ENCODE results near the gene PRAMEF17. TPM values are rescaled to one million over a fixed set of nuclear protein-coding genes. Genes with fewer than 3 reads are reported as not detected.
A peak's percentile ranks its signal among the peaks of the same experiment; 100 is the strongest.
"Not testable (repeated sequence)": the region's sequence is repeated elsewhere in the genome, so short reads cannot be mapped to it uniquely, and the experiment has no call there.

Gene PRAMEF17, protein sequence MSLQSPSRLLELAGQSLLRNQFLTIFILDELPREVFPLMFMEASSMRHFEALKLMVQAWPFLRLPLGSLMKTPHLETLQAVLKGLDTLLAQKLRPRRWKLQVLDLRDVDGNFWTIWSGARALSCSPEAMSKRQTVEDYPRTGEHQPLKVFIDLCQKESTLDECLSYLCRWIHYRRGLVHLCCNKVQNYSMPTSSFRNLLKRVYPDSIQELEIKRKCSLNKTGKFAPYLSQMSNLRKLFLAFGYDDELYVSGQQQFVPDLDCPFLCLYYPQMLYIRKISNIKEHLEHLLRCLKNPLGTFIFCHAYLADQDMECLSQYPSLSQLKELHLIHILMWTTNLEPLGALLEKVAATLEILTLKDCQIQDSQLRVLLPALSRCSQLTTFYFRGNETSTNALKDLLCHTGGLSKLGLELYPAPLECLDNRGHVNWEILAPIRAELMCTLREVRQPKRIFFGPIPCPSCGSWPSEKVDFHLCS
- total RNA-seq (2014; rRNA removed; shearing (Covaris generic)) = not detected in 2 replicates
- polyA plus RNA-seq (2015; cell fraction: cytosol; rRNA removed) = not detected in 2 replicates
- not detected in 2 replicates for polyA plus RNA-seq (2015; cell fraction: nucleus; rRNA removed)

- DNase-seq (ENCODE audit: low read depth) = not testable (repeated sequence)
These were observed at the start of gene PRAMEF17 for GRCh38 chr1:13389332-13389731. PRAMEF17 (plus strand) TSS chr1:13389632; CDS start chr1:13389658, 26 bp downstream.

GRCh38 chr1:13342496-13342895, 46.9 kb upstream of the PRAMEF17 start:
- DNase-seq (ENCODE audit: low read depth) = not testable (repeated sequence)

DNA sequence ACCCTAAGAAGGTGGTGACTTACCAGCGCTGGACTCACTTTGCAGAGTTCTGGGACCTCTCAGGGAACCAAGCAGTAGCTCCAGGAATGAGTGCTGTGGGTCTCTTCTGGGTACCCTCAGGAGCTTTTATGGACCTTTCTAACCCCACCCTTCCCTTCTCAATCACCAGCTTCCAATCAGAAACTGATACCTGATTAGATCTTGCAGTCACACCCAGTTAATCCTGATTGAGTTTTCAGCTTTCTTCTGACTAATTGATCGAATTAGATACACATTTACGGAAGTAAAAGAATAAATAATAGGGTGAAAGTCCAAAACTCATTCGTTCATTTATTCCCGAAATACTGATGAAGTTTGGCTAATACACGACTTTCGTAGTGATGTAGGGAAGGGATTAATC, 42.4 kb upstream of the PRAMEF17 start, which contains the start of gene PRAMEF14:
PRAMEF14 (minus strand) TSS at position 101 of the 400 bp plus-strand sequence. CDS start 1,820 bp downstream, outside the sequence.
- not testable (repeated sequence) for DNase-seq (ENCODE audit: low read depth)

DNA sequence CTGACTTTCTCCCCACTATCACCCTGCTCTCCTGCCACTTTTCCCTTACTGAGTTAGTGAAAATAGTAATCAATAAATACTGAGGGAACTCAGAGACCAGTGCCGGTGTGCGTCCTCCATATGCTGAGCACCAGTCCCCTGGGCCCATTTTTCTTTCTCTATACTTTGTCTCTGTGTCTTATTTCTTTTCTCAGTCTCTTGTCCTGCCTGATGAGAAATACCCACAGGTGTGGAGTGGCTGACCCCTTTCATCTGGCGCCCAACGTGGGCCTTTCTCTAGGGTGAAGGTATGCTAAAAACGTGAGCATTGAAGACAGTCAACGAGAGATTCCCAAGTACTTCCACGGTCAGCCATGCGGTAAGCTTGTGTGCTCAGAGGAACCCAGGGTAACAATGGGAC, 36.0 kb upstream of the PRAMEF17 start:
- DNase-seq (ENCODE audit: low read depth) = not testable (repeated sequence)

DNA sequence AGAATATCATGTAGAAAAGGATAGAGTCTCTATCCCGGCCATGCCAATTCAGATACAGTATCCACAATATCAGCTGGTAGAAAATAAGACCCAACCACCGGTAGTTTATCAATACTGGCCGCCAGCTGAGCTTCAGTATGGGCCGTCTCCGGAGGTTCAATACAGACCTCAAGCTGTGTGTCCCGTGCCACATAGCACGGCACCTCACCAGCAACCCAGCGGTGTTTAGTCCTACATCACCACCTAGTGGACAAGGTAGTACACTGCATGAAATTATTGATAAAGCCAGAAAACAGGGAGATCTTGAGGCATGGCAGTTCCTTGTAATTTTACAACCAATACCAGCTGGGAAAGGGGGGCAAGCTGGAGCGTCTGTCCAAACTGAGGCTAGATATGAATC, 35.0 kb upstream of the PRAMEF17 start:
- DNase-seq (ENCODE audit: low read depth) = not testable (repeated sequence)

GRCh38 chr1:13356774-13357173, 32.7 kb upstream of the PRAMEF17 start:
- peak; percentile 41 for DNase-seq (ENCODE audit: low read depth)

- not testable (repeated sequence) for DNase-seq (ENCODE audit: low read depth)
These were observed 27.1 kb upstream of the PRAMEF17 start for GRCh38 chr1:13362364-13362763.

DNA sequence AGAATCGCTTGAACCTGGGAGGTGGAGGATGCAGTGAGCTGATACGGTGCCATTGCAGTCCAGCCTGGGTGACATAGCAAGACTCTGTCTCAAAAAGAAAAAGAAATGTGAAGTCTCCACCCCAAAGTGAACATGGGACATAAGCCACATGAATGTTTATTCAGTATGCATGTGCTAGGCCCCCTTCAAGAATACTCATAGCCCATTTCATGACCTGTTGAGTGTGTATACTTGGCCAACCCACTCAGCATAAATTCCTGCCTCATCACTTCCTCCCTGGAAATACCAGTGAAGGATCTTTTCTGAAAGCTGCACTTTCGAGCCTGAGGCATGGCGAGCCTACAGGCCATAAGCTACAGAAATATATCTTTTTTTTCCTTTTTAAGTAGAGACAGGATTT, 24.5 kb upstream of the PRAMEF17 start:
- not testable (repeated sequence) for DNase-seq (ENCODE audit: low read depth)

DNA sequence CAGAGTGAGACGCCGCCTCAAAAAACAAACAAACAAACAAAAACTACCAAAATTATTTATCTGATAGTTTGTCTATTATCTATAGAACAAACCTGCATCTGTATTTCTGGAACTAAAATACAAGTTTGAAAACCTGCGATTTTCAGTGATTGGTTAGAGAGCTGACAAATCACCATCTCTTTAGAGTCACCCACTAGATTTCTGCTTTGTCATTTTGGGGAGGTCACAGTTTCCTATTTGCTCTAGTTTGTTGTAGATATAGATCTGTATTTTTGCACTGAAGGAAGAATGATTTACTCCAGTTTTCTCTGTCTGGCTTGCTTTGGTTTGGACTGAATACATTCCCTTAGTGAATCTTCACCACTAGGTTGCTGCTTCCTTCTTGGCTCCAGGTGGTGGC, 22.9 kb upstream of the PRAMEF17 start:
- not testable (repeated sequence) for DNase-seq (ENCODE audit: low read depth)

- DNase-seq (ENCODE audit: low read depth) = peak; percentile 3
These were observed 20.9 kb upstream of the PRAMEF17 start for GRCh38 chr1:13368544-13368943.

GRCh38 chr1:13378983-13379382, 10.4 kb upstream of the PRAMEF17 start:
- not testable (repeated sequence) for DNase-seq (ENCODE audit: low read depth)

- not testable (repeated sequence) for DNase-seq (ENCODE audit: low read depth)
These were observed 9.1 kb upstream of the PRAMEF17 start for GRCh38 chr1:13380380-13380779.

DNA sequence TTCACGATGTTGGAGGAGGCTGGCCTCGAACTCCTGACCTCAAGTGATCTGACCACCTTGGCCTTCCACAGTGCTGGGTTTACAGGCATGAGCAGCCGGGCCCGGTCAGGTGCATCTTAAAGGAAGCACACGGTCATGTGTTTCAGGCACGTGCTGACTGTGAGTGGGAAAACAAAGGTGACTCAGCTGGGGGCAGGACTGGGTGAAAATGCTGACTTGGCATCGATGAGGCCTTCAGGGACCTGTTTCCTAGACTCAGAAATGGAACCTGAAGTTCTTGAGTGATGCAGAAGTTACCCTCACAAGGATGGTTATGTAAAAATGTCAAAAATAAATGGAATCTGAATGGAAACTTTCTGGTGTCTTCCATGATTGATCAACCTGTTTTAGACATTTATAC, 3.6 kb downstream of the PRAMEF17 start:
- DNase-seq (ENCODE audit: low read depth) = not testable (repeated sequence)

- not testable (repeated sequence) for DNase-seq (ENCODE audit: low read depth)
These were observed 5.3 kb downstream of the PRAMEF17 start for GRCh38 chr1:13394761-13395160.

GRCh38 chr1:13395311-13395710, 5.9 kb downstream of the PRAMEF17 start:
- not testable (repeated sequence) for DNase-seq (ENCODE audit: low read depth)

GRCh38 chr1:13407811-13408210, 18.4 kb downstream of the PRAMEF17 start:
- DNase-seq (ENCODE audit: low read depth) = no peak

DNA sequence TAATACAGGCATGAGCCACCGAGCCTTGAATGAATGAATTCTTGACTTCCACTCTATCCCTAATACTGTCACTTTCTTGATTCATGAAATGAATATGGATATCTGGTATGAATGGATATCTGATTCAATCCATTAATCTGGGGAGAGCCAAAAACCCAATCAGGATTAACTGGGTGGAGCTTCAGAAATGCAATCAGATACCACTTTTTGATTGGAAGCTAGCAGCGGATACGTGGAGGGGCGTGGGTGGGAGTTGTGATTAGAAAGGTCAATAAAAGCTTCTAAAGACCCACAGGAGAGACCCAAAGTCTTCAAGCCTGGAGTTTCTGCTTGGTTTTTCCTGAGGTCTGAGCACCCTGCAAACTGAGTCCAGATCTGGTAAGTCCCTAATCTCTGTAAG, 20.7 kb downstream of the PRAMEF17 start, which contains the start of gene PRAMEF20:
PRAMEF20 (plus strand) TSS at position 301 of the 400 bp plus-strand sequence. CDS start 5,905 bp downstream, outside the sequence.
- not testable (repeated sequence) for DNase-seq (ENCODE audit: low read depth)

DNA sequence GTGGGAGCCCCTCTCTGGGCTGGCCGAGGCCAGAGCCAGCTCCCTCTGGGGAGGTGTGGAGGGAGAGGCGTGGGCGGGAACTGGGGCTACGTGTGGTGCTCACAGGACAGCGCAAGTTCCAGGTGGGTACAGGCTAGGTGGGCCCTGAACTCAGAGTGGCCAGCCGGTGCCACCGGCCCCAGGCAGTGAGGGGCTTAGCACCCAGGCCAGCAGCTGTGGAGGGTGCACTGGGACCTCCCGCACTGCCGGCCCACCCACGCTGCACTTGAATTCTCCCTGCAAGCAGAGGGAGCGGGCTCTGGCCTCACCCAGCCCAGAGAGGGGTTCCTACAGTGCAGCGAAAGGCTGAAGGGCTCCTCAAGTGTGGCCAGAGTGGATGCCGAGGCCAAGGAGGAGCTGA, 41.1 kb downstream of the PRAMEF17 start:
- DNase-seq (ENCODE audit: low read depth) = no peak

- no peak for DNase-seq (ENCODE audit: low read depth)
These were observed 42.8 kb downstream of the PRAMEF17 start for GRCh38 chr1:13432251-13432650.

GRCh38 chr1:13433694-13434358, 44.4 kb downstream of the PRAMEF17 start:
- not testable (repeated sequence) for DNase-seq (ENCODE audit: low read depth)

DNA sequence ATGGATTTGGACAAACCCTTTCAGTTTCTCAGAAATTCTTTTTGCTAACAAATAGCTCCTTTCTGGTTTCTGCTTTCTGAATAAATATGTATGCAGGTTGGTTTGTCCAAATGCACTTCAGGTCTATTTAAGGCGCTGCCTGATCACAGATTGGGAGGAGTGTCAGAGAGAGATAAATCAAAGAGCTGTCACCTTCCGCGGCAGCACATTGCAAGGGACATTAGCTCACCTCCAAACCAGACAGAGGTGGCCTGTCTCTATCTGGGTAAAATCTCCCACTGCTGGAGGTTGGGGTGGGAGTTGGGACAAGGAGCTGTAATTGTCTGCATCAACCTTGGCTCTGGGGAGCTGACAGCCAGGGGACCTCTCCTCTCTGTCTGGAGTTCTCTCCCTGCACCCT, 46.0 kb downstream of the PRAMEF17 start:
- no peak for DNase-seq (ENCODE audit: low read depth)

Data from HT1080 (cell line).